NCI-H524 treated with DMSO at 0.1 percent for 48 hours (cell line): ENCODE measurements around the gene C6orf118.

Experiments used
- DNase-seq: peaks from one replicate; lab custom pipeline; 2025; lab: John Stamatoyannopoulos, UW

Gene C6orf118

DNA sequence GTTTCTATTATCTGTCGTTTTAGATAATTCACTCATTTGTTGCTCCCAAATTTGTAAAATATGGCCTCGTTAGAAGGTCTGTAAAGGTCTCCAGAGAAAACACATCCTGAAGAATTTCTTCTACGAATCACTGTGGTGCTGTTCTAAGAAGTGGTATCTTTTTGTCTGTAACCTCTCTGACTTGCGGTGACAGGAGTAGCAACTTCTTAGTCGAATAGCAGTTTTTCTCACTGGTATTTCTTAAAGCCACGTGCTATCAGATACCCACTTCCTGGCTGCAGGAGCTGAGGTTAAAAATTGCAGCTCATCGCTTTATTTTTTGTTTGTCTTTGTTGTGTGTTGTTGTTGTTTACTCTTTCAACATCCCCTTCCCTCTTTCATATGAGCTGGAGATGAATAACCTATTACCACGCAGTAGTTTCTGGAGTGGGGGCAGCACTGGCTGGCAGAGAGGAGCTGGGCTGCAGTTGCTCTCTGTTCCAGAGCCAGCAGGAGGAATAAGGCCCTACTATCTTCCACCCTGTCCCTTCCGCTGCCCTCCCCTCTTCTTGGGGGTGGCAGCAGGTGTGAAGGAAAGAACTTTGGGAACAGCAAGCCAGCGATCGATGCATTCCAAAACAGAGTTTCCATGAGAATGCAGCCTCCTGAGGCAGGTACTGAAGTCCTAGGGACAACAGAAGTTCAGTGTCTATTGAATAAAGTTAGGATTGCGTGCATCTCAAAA, 64.7 kb downstream of the C6orf118 start:
- DNase-seq: no peak

DNA sequence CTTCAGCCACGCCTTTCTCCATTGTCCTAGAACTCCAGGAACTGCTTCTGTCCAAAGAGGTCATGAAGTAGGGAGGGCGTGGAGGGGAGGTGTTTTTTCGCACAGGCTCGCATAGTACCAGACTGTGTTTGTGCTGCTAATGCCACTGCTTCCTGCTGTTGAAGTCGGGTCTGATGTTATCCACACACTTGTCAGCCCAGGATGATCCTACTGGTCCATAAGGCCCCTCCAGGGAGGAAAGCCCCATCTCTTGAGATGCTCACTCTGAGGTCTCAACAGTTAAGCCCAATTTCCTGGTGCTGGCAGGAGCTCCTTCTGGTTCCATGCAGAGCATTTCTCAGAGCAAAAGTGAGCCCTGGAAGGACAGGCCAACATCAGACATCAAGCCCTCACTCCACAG, 65.6 kb downstream of the C6orf118 start:
- no peak for DNase-seq

DNA sequence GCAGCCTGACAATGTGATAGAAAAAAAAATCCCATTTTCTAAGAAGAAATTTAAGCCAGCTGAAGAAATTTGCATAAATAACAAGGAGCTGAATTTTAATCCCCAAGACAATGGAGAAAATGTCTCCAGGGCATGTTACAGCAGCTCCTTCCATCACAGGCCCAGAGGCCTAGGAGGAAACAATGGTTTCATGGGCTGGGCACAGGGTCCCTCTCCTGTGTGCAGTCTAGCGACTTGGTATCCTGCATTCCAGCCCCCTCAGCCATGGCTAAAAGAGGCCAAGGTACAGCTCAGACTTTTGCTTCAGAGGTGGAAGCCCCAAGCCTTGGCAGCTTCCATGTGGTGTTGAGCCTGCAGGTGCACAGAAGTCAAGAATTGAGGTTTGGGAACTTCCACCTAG, 73.1 kb downstream of the C6orf118 start:
- DNase-seq: no peak

DNA sequence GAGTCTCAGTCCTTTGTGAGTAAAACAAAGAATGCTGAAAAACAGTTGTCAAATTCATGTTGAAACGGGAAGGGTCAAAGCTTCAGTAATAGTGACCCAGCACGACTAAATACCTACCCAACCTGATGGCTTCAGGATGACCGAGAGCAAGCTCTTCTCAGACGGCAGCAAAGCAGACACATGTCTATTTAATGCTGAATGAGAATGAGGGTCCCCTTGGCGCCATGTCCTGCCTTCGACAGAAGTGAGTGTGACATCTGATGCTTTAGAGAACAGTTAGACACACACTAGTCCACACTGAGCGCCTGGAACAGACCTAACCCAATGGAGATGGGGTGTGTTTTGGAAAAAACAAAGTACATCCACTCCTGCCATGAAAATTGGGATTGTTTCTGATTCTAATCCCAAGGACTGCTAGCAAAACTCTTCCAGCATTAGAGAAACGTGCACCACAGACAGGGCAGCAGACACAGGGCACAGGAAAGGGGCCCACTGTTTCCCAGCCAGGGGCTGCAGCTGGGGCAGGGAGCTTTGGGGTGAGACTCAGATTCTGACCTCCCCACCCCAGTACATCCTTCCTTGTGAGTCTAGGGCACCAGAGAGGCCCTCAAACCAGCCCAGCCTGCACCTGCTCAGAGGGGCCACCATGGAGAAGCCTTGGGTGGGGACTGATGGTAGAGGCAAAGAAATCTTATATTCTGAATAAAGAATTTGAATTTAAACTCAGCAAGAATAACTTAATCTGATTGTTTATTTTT, 76.5 kb downstream of the C6orf118 start:
- no peak for DNase-seq

DNA sequence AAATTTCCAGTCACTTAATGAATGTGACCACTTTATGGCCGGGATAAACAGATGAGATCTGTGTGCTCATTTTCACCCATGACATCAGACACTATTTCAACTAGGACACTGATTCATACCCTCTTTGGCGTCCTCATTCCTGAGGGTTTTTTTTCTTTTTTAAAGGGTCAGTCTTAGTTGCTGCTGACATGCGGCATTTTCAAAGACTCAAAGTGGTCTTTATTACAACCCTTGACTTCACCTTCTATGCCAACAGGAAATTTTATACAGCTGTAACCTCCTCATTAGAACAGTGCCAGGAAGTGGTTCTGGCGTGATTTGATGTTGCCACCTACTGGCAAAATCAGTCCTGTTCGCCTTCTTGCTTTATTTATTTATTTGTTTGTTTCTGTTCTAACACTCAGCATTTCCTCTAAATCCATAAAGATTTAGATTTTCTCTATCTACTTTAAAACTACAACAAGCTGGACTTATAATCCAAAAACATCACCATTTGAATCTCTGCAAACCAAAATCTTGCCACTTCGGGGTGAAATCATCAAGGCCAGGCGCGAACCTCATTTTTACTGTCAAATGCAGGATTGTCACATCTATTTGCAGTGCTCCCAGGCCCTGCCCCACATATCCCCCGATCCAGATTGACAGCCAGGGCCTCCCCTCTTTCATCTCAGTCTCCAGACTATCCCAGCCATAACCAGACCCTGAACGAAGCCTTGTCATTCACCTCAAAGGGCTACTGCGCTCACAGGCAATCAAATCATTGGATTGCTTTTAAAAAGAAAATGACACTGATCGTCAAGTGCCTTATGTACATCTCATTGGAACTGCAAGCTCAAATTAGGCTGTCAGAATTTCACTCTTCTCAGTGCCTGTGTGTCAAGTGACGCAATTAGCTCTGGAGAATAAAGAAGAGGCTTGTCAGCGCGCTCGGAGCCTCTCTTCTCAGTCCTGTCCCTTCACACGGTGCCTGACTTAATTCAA, 77.5 kb downstream of the C6orf118 start:
- DNase-seq: peak; percentile 23

DNA sequence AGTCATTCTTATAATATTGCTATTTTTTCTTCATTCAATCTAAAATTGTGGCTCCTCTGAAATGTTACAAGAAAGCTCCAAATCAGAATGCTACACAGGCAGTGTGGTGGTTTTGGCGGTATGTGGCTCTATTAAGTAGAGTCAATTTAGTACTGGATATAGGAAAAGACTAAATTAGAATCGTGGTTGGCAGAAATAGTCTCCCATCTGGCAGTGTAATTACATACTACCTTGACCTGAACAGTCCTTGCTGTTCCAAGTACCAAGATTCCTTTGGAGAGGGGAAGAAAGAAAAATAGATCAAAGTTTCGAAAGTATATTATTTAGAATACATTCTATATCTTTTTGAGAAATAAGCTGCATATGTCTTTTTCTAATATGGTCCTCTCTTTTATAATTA, 78.2 kb downstream of the C6orf118 start:
- DNase-seq: no peak
